Naive thymus-derived CD4-positive, alpha-beta T cell (primary cell): Measurements from ENCODE around the gene TNS3. TPM values are rescaled to one million over a fixed set of nuclear protein-coding genes. Genes with fewer than 3 reads are reported as not detected.

Experiments used
- ATAC-seq: fragments of 150-1000 bp; cut with Tn5 transposase; 2 replicates; pipeline ENCODE4 v1.10.0; 2021; ENCODE audit warnings: mild to moderate bottlenecking, moderate library complexity
- CTCF ChIA-PET: fragments of 350-600 bp; sonication (Branson Sonifier 250); formaldehyde crosslinking; loops from one replicate; lab custom pipeline; 2021; ENCODE audit warnings: antibody characterized with exemption; lab: Charles Lee
- POLR2A ChIA-PET: fragments of 350-600 bp; sonication (Branson Sonifier 250); formaldehyde crosslinking; loops from one replicate; lab custom pipeline; 2021; ENCODE audit warnings: antibody characterized with exemption, inconsistent platforms; lab: Charles Lee
- DNase-seq, 9 donors: peaks; one replicate each; pipeline versions ENCODE4 v3.0.0 to v3.0.0-alpha.2; 2020 to 2022; ENCODE audit warnings: mixed read lengths in 1 of 9
- H3K27ac ChIP-seq: one replicate; pipeline ENCODE4 v1.7.0; 2013; ENCODE audit warnings: mild to moderate bottlenecking, low read depth, low read length, moderate library complexity
- H3K27me3 ChIP-seq, 2 donors: one replicate each; pipeline ENCODE4 v1.7.0; 2013; ENCODE audit warnings: low read length in 2 of 2, mild to moderate bottlenecking in 2 of 2, moderate library complexity in 2 of 2; ENCODE audit not compliant: control insufficient read depth in 2 of 2, insufficient read depth in 2 of 2
- H3K36me3 ChIP-seq, 3 experiments: 1 replicate in 2 of 3; 2 replicates in 1 of 3; pipeline ENCODE4 v1.7.0; 2013; ENCODE audit warnings: low read length in 3 of 3, mild to moderate bottlenecking in 3 of 3, moderate library complexity in 1 of 3; ENCODE audit not compliant: insufficient read depth in 3 of 3, control insufficient read depth in 2 of 3
- H3K4me1 ChIP-seq, 2 donors: one replicate each; pipeline ENCODE4 v1.7.0; 2013; ENCODE audit warnings: low read length in 2 of 2, mild to moderate bottlenecking in 2 of 2, moderate library complexity in 1 of 2; ENCODE audit not compliant: control insufficient read depth in 2 of 2, insufficient read depth in 2 of 2
- H3K4me3 ChIP-seq: 2 replicates; pipeline ENCODE4 v1.7.0; 2013; ENCODE audit warnings: mild to moderate bottlenecking, low read length
- H3K9me3 ChIP-seq, 3 experiments: 1 replicate in 2 of 3; 2 replicates in 1 of 3; pipeline ENCODE4 v1.7.0; 2013; ENCODE audit warnings: low read length in 3 of 3; ENCODE audit not compliant: control insufficient read depth in 2 of 3
- H3K27ac Mint-ChIP-seq, 9 donors: one replicate each; pipeline ENCODE4 v1.8.0; 2020 to 2022; ENCODE audit warnings: mixed read lengths in 9 of 9, mild to moderate bottlenecking in 8 of 9, moderate library complexity in 5 of 9, inconsistent platforms in 2 of 9
- H3K27me3 Mint-ChIP-seq, 5 donors: one replicate each; pipeline ENCODE4 v1.8.0; 2021 to 2022; ENCODE audit warnings: mixed read lengths in 5 of 5, mild to moderate bottlenecking in 1 of 5
- H3K36me3 Mint-ChIP-seq, 5 donors: one replicate each; pipeline ENCODE4 v1.8.0; 2020 to 2022; ENCODE audit warnings: mixed read lengths in 5 of 5, mild to moderate bottlenecking in 3 of 5, inconsistent platforms in 1 of 5
- H3K4me1 Mint-ChIP-seq, 7 donors: one replicate each; pipeline ENCODE4 v1.8.0; 2020 to 2022; ENCODE audit warnings: mixed read lengths in 7 of 7, mild to moderate bottlenecking in 3 of 7, inconsistent platforms in 1 of 7
- H3K4me3 Mint-ChIP-seq, 10 donors: one replicate each; pipeline ENCODE4 v1.8.0; 2020 to 2022; ENCODE audit warnings: mild to moderate bottlenecking in 10 of 10, mixed read lengths in 10 of 10, moderate library complexity in 6 of 10, inconsistent platforms in 2 of 10
- H3K9me3 Mint-ChIP-seq, 11 donors: one replicate each; pipeline ENCODE4 v1.8.0; 2020 to 2022; ENCODE audit warnings: mixed read lengths in 11 of 11, mild to moderate bottlenecking in 4 of 11, inconsistent platforms in 1 of 11, moderate library complexity in 1 of 11
- intact Hi-C, 2 donors: fragments of 100-400 bp; cut with micrococcal nuclease; formaldehyde crosslinking; loops; one replicate each; pipeline ENCODE4 v1.15.1; 2023
- polyA plus RNA-seq, 2 donors: library from polyadenylated mRNA; unstranded; fragments of 300-500 nt; fragmentation: Illumina TruSeq; gene quantifications; one replicate each; pipeline ENCODE4 v1.2.3, GENCODE V29; 2021
- total RNA-seq, 6 experiments: library from RNA in 5 of 6; stranded (reverse) in 5 of 6; gene quantifications; 1 replicate in 5 of 6; 2 replicates in 1 of 6; pipeline ENCODE4 v1.2.3 and lab custom pipeline; 2021 to 2026

The TNS3 gene
- total and polyA plus RNA-seq, 7 experiments from 2014 or later = 0.85 to 38.3 (median 2.6) TPM; not detected in 2

- H3K27me3 Mint-ChIP-seq = peaks cover 0 to 4% (median 0%) of the 10 kb centered on the region in 5 donors
- intact Hi-C loops = no loop called here
- no peaks in the 10 kb centered on the region for H3K4me1 Mint-ChIP-seq
- POLR2A ChIA-PET = no interaction called here
- Histone ChIP-seq H3K27ac (no peak overlapping the region), H3K36me3 (no peaks in the 10 kb centered on the region), H3K9me3 (no peaks in the 10 kb centered on the region), H3K27me3 (no peaks in the 10 kb centered on the region), H3K4me3 (no peak overlapping the region), H3K4me1 (no peaks in the 10 kb centered on the region)
- CTCF ChIA-PET = interaction anchor here (1.1 kb wide), 1 partner anchor 20 kb away, joined by 3 read pairs; no protein-coding TSS in a partner anchor
- DNase-seq (no peak), ATAC-seq (no peak)
- H3K36me3 Mint-ChIP-seq = no peaks in the 10 kb centered on the region
- no peaks in the 10 kb centered on the region for H3K9me3 Mint-ChIP-seq
- H3K27ac Mint-ChIP-seq = no peak overlapping the region
- no peak overlapping the region for H3K4me3 Mint-ChIP-seq
Measured at GRCh38 chr7:47233996-47234395, 347.9 kb downstream of the TNS3 start.

- Mint-ChIP-seq H3K27ac (no peak overlapping the region), H3K36me3 (no peaks in the 10 kb centered on the region), H3K4me3 (no peak overlapping the region), H3K4me1 (no peaks in the 10 kb centered on the region), H3K27me3 (peaks cover 0 to 5% (median under 1%) of the 10 kb centered on the region in 5 donors), H3K9me3 (peaks cover 0 to 2% (median 0%) of the 10 kb centered on the region in 11 donors)
- no peak for DNase-seq
- Histone ChIP-seq H3K9me3 (no peaks in the 10 kb centered on the region), H3K27me3 (no peaks in the 10 kb centered on the region), H3K36me3 (no peaks in the 10 kb centered on the region), H3K4me3 (no peak overlapping the region), H3K4me1 (no peaks in the 10 kb centered on the region), H3K27ac (no peak overlapping the region)
- ATAC-seq = no peak
- ChIA-PET POLR2A (interaction anchor here (0.7 kb wide), 1 partner anchor 32 kb away, joined by 3 read pairs; no protein-coding TSS in a partner anchor), CTCF (interaction anchor here (1.1 kb wide), 1 partner anchor 21 kb away, joined by 3 read pairs; no protein-coding TSS in a partner anchor)
- intact Hi-C loops = no loop called here
Measured at GRCh38 chr7:47232751-47233412, 349.0 kb downstream of the TNS3 start.

GRCh38 chr7:47231627-47232026 lies 350.3 kb downstream of the TNS3 start:
- CTCF ChIA-PET = no interaction called here
- Histone ChIP-seq H3K4me1 (no peaks in the 10 kb centered on the region), H3K4me3 (no peak overlapping the region), H3K36me3 (no peaks in the 10 kb centered on the region), H3K9me3 (no peaks in the 10 kb centered on the region), H3K27ac (no peak overlapping the region), H3K27me3 (no peaks in the 10 kb centered on the region)
- Mint-ChIP-seq H3K9me3 (peaks cover 0 to 2% (median 0%) of the 10 kb centered on the region in 11 donors), H3K4me1 (no peaks in the 10 kb centered on the region), H3K4me3 (no peak overlapping the region), H3K27me3 (peaks cover 0 to 13% (median 4%) of the 10 kb centered on the region in 5 donors), H3K27ac (no peak overlapping the region), H3K36me3 (no peaks in the 10 kb centered on the region)
- POLR2A ChIA-PET = no interaction called here
- no peak for ATAC-seq
- intact Hi-C loops = no loop called here
- no peak for DNase-seq

GRCh38 chr7:47231032-47231431 lies 350.9 kb downstream of the TNS3 start:
- no peaks in the 10 kb centered on the region for H3K4me1 ChIP-seq
- CTCF ChIA-PET = no interaction called here
- H3K4me3 Mint-ChIP-seq = no peak overlapping the region
- intact Hi-C loops = no loop called here
- no peak overlapping the region for H3K27ac ChIP-seq
- POLR2A ChIA-PET = no interaction called here
- H3K9me3 ChIP-seq = no peaks in the 10 kb centered on the region
- ATAC-seq = no peak
- H3K27ac Mint-ChIP-seq = no peak overlapping the region
- no peak overlapping the region for H3K4me3 ChIP-seq
- peaks cover 0 to 18% (median 4%) of the 10 kb centered on the region in 5 donors for H3K27me3 Mint-ChIP-seq
- DNase-seq = no peak
- H3K27me3 ChIP-seq = no peaks in the 10 kb centered on the region
- H3K36me3 Mint-ChIP-seq = no peaks in the 10 kb centered on the region
- H3K9me3 Mint-ChIP-seq = peaks cover 0 to 2% (median 0%) of the 10 kb centered on the region in 11 donors
- H3K36me3 ChIP-seq = no peaks in the 10 kb centered on the region
- H3K4me1 Mint-ChIP-seq = no peaks in the 10 kb centered on the region

- intact Hi-C loops = no loop called here
- H3K4me3 ChIP-seq = no peak overlapping the region
- ATAC-seq (no peak), DNase-seq (no peak)
- H3K4me1 ChIP-seq = no peaks in the 10 kb centered on the region
- no peak overlapping the region for H3K27ac ChIP-seq
- Mint-ChIP-seq H3K36me3 (peaks cover 0 to 4% (median 0%) of the 10 kb centered on the region in 5 donors), H3K9me3 (peaks cover 0 to 3% (median 0%) of the 10 kb centered on the region in 11 donors), H3K27ac (no peak overlapping the region), H3K27me3 (peaks cover 0 to 23% (median 8%) of the 10 kb centered on the region in 5 donors), H3K4me1 (no peaks in the 10 kb centered on the region), H3K4me3 (no peak overlapping the region)
- no peaks in the 10 kb centered on the region for H3K9me3 ChIP-seq
- H3K36me3 ChIP-seq = no peaks in the 10 kb centered on the region
- H3K27me3 ChIP-seq = no peaks in the 10 kb centered on the region
- ChIA-PET POLR2A (no interaction called here), CTCF (no interaction called here)
Measured at GRCh38 chr7:47228386-47229014, 353.4 kb downstream of the TNS3 start.

GRCh38 chr7:47227762-47228177 lies 354.1 kb downstream of the TNS3 start:
- Histone ChIP-seq H3K27ac (no peak overlapping the region), H3K4me1 (no peaks in the 10 kb centered on the region), H3K27me3 (no peaks in the 10 kb centered on the region), H3K36me3 (no peaks in the 10 kb centered on the region), H3K4me3 (no peak overlapping the region), H3K9me3 (no peaks in the 10 kb centered on the region)
- Mint-ChIP-seq H3K9me3 (peaks cover 0 to 3% (median 0%) of the 10 kb centered on the region in 11 donors), H3K4me3 (no peak overlapping the region), H3K27ac (no peak overlapping the region), H3K27me3 (peaks cover 0 to 23% (median 8%) of the 10 kb centered on the region in 5 donors), H3K36me3 (peaks cover 0 to 4% (median 0%) of the 10 kb centered on the region in 5 donors), H3K4me1 (no peaks in the 10 kb centered on the region)
- ATAC-seq (no peak), DNase-seq (no peak)
- CTCF ChIA-PET = no interaction called here
- intact Hi-C loops = no loop called here
- POLR2A ChIA-PET = no interaction called here
